GM18907 (cell line): ENCODE measurements around the gene SHISA7.

Experiments
- ATAC-seq: cut with Tn5 transposase; IDR thresholded peaks from one replicate; pipeline ENCODE4 v1.9.1; 2021; ENCODE audit warnings: mild to moderate bottlenecking, moderate library complexity; ENCODE audit not compliant: unreplicated experiment

SHISA7 gene

DNA sequence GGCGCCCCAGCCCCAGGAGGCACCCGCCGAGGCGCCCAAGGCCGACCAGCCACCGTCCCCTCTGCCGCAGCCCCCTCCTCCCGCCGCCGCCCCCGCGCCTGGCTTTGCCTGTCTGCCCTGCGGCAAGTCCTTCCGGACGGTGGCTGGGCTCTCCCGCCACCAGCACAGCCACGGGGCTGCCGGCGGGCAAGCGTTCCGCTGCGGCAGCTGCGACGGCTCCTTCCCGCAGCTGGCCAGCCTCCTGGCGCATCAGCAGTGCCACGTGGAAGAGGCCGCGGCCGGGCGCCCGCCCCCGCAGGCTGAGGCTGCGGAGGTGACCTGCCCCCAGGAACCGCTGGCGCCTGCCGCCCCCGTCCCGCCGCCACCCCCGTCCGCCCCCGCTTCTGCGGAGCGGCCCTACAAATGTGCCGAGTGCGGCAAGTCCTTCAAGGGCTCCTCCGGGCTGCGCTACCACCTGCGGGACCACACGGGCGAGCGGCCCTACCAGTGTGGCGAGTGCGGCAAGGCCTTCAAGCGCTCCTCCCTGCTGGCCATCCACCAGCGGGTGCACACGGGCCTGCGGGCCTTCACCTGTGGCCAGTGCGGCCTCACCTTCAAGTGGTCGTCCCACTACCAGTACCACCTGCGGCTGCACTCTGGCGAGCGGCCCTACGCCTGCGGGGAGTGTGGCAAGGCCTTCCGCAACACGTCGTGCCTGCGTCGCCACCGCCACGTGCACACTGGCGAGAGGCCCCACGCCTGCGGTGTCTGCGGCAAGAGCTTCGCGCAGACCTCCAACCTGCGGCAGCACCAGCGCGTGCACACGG, 39.3 kb upstream of the SHISA7 start:
- ATAC-seq, result no peak

DNA sequence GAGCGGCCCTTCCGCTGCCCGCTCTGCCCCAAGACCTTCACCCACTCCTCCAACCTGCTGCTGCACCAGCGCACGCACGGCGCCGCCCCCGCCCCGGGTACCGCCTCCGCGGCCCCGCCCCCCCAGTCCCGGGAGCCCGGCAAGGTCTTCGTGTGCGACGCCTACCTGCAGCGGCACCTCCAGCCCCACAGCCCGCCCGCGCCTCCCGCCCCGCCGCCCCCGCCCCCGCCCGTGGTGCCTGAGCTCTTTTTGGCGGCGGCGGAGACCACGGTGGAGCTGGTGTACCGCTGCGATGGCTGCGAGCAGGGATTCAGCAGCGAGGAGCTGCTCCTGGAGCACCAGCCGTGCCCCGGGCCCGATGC, 38.7 kb upstream of the SHISA7 start:
- ATAC-seq, result no peak

DNA sequence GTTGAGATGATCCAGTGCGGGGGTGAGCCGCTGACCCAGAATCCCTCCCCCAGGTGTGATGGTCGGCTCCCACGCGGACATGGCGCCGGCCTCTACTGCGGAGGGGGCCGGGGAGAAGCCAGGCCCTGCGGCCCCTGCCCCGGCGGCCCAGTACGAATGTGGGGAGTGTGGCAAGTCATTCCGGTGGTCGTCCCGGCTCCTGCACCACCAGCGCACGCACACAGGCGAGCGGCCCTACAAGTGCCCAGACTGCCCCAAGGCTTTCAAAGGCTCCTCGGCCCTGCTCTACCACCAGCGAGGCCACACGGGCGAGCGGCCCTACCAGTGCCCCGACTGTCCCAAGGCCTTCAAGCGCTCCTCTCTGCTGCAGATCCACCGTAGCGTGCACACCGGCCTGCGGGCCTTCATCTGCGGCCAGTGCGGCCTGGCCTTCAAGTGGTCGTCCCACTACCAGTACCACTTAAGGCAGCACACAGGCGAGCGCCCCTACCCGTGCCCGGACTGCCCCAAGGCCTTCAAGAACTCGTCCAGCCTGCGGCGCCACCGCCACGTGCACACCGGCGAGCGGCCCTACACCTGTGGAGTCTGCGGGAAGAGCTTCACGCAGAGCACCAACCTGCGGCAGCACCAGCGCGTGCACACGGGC, 38.2 kb upstream of the SHISA7 start:
- ATAC-seq, result no peak

DNA sequence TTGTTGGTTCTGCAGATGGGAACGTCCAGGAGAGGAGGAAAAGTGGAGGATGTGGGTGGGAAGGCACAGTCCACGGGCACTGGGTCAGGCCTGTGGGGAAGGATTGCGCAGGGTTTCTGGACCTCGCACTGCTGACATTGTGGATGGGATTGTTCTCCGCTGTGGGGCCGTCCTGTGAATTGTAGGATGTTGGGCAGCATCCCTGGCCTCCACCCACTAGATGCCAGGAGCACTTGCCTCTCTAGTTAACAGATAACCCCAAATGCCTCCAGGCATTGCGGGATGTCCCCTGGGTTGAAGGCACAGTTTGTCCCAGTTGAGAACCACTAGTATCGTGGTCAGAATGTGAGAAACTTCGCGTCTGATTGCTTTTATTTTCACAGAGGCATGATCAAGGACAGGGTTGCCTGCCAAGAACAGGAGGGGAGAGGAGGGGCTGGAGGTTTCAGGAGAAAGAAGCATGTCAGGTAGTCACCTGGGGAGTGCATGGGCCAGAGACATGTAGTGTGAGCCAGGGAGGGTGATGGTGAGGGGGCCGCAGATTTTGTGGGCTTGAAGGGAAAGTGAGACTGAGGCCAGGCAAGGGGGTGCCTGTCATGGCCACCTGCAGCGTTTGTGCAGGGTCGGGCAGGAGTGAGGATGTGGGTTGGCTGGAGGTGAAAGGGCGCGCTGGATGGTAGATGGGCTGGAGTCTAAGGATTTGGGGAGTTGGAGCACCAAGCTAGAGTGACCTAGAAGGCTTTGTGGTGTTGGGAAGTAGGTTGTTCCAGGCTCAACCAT, 36.5 kb upstream of the SHISA7 start:
- no peak for ATAC-seq

DNA sequence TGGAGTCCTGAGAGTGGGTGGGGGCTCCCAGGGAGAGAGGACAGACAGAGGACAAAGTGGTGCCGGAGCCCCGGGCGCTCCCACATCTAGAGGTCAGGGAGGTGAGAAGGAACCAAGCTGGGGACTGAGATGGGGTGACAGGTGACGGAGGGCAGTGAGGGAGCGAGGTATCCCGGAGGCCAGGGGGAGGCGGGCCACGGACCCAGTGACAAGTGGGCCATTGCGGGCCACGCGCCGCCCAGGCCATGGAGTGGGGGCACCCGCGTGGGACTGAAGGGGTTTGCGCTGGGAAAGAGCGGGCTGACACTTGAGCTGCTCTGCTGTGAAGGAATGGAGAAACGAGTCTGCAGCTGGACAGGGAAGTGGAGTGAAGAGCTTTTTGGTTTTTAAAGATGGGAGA, 35.9 kb upstream of the SHISA7 start:
- ATAC-seq, result no peak

DNA sequence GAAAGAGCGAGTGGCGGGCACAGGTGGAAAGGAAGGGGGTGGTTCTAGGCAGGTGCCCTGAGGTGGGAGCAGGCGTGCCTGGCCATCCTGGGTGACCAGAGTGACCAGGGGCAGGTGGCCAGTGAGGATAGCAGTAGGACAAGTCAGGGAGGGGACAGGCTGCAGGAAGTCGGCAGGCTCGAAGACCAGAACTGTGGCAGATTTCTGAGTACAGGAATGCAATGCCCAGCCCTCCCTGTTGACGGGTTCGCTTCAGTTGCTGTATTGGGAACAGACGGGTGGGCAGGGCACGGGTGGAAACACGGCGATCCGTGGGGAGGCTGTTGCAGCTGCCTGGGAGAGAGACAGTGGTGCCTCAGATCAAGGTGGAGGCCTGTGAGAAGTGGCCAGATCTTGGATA, 35.3 kb upstream of the SHISA7 start:
- ATAC-seq, result no peak

DNA sequence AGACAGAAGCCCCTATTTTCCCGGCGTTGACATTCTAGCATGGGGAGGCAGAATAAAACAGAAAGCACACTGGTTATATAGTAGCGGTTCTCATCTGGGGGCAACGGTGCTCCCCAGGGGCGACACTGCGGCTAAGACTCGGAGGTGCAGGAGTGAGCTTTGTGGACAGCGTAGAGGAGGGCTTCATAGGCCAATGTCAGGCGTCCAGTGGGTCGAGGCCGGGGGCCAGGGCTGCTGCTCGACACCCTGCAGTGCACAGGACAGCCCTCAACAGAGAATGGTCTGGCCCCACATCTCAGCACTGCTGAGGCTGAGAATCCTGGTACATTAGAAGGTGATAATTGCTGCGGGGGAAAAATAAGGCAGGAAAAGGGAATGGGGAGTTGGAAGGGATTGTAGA, 34.8 kb upstream of the SHISA7 start:
- ATAC-seq, result no peak

DNA sequence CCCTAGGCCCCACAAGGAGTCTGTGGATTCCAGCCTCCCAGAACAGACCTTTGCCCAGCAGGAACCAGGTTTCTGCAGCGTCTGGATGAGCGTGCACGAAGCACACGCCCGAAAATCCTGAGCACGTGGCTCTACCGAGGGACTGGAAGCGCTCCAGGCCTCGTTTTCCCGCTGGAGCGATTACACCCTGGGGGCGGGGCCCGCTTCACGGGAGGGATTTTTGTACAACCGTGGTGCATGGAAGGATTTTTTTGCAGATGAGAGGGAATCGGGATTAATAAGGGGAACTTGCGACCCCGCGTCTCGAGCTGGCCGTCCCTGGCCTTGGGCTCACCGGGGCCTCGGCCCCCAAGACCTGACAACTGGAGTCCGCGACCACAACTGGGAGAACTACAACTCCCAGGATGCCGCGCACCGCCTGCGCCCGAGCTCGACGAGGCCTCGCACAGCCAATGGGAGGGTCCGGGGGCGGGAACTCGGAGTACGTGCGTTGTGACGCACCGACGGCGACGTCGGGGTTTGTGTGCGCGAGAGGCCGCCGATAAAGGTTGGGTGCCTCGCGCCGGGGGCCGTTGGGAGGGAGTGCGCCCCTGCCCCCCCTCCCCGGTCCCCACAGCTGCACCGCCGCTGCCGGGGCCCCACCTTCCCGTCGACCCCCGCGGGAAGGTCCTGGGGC, 33.1 kb upstream of the SHISA7 start, which contains the start of gene ZNF628:
ZNF628 (plus strand) TSS at position 518 of the 676 bp plus-strand sequence. CDS start 3,294 bp downstream, outside the sequence.
- ATAC-seq, result peak; percentile 88

DNA sequence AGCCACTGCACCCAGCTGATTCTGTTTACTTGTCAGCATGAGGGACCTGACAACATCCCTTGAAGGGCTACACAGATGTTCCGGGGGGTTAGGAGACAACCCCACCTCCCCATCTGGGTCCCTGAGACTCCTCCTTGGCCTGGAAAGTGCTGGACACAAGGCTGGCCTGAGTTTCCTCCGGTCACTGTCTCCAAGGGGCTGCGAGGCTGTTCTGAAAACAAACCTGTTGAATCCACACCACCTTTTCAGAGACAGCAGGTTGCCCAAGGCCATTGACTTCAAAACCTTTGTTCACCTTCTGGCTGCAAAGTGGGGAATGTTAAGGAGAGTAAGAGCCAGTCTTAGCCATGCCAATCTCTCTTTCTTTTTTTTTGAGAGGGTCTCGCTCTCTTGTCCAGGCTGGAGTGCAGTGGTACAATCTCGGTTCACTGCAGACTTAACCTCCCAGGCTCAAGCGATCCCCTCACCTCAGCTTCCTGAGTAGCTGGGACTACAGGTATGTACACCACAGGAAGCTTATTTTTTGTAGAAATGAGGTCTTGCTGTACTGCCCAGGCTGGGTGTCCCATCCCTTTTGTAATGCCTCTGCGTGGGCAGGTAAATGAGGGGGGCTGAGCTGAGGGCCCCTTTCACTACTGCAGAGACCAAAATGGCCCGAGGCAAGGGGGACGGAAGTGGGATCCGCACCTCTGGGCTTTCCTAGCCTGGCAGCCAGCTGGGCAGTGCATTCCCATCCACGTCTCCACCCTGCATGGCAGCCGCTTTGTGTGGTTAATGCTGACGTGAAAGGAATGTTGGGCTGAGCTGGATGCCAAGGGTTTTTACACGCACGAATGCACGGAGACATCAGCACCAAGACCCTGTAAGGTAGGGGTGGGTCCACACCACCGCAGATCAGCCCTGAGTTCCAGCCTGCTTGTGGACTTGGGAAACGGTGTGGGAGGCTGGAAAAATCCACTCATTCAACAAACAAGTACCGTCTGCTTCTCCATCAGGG, 31.5 kb upstream of the SHISA7 start:
- ATAC-seq, result no peak

DNA sequence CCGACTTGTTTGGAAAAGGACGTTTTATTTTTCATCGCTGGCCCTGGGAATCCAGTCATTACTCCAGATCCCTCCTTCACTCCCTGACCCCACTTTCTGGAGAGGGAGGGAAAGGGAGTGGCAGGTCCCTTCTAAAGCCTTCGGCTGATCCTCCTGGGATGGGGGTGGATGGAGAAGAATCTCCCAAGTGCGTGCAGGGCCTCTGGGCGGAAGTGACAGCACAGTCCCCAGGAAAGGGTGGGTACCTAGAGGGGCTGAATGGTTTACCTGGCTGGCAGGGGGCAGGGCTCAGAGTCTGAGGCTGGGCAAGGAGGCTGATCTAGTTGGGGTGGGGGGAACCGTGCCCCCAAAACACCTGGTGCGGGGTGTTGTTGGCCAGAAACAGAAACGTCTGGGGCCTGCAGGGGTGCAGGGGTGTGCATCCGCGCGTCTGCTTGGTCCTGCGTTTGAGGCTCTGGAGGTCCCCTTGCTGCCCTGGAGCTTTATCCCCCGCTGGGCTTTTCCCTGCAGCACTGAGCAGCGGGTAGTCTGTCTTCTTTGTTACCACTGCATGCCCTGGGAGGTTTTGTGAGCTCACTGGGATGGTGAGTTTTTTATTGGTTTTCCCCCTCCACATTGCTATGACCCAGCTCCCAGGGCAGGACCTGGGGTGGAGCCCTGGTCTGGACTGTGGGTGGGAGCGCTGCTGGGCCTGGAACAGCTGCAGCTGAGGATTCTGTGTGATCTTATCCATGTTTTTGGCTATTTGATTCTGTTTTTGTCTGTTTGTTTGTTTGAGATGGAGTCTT, 30.3 kb upstream of the SHISA7 start:
- ATAC-seq, result no peak

DNA sequence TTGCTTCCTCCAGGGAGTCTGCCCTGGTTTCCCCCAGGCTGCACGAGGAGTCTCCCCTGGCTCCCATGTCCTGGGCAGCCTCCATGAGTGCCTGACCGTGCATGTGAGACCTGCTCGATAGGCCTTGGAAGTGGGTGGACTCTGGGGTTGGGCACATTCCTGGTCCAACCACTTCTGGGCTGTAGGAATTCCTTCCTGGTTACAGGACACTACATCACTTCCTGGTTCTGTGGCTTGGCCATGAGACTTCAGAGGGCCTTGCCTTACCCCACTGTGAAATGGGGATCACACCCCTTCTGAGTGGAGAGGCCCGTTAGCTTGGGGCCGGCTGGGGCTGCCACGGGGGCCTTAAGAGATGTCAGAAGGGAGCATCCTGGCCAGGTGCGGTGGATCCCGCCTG, 29.4 kb upstream of the SHISA7 start:
- no peak for ATAC-seq

DNA sequence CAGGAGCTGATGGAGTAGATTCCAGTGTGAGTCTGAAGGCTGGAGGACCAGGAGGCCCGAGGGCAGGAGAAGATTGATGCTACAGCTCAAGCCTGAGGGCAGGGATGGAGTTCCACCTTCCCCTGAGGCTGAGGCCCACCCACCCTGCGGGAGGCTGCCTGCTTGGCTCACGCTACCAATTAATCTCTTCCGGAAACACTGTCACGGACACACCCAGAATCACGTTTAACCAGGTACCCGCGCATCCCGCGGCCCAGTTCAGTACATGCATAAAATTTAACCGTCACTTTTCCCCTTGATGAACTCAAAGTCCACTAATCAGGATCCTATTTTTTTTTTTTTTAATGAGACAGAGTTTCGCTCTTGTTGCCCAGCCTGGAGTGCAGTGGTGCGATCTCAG, 28.2 kb upstream of the SHISA7 start:
- ATAC-seq, result no peak

DNA sequence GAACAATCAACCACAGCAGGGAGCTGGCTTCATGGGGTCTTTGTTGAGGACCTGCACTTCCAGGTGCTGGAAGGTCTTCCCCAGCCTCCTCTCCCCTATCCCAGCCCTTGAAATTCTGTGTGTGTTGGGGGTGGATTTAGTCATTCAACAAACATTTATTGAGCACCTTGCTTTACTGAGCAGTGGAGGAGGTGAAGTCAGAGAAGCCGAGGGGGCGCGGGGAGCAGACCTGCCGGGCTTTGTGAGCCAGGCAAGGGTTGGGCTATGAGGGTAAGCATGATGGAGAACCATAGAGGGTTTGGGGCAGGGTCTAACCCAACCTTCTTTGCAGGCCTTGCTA, 24.9 kb upstream of the SHISA7 start:
- no peak for ATAC-seq

DNA sequence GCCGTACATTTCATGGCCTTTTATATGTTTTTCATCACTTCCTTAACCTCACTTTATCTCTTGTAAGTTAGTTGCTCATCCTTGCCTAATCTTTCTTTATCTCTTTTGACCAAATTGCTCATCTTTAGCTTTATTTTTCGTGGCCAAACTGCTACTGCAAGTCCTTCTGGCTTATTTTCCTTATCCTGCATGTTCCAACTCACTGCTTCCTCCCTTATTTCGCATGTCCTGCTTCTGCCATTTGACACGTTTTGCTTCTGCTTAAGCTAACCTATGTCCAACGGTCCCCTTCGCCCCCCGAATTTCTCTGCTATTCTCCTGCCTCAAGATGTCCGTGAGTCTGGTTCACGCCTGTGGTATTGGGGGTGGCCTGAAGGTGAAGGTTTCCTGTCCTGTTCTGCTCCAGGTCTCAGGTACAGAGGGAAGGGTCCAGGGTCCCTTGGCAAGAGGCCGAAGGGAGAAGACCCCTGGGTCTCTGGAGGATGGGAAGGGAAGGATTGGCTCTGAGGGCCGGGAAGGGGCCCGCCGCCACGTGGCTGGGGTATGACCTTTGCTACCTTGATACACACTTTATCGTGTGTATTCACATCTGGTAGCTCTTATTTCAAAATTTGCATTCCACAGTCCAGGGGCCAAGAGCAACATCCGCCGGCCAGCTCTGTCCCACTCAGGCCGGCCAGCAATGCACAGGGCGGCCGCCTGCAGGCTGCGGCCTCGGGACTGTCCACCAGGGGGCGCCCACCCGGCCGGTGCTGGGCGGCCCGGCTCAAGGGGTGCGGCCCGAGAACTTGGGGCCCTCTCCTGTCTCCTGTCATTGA, 24.3 kb upstream of the SHISA7 start:
- peak; percentile 52 for ATAC-seq

DNA sequence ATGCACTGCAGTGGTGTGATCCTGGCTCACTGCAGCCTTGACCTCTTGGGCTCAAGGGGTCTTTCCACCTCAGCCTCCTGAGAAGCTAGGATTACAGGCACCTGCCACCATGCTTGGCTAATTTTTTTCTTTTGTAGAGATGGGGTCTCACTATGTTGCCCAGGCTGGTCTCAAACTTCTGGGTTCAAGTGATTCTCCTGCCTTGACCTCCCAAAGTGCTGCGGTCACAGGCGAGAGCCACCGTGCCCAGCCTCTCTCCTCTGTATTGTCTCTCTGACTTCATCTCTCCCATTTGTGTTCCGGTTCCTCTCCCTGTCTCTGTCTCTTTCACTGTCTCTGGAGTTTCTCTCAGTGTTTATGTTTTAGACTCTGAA, 23.1 kb upstream of the SHISA7 start:
- ATAC-seq, result no peak

DNA sequence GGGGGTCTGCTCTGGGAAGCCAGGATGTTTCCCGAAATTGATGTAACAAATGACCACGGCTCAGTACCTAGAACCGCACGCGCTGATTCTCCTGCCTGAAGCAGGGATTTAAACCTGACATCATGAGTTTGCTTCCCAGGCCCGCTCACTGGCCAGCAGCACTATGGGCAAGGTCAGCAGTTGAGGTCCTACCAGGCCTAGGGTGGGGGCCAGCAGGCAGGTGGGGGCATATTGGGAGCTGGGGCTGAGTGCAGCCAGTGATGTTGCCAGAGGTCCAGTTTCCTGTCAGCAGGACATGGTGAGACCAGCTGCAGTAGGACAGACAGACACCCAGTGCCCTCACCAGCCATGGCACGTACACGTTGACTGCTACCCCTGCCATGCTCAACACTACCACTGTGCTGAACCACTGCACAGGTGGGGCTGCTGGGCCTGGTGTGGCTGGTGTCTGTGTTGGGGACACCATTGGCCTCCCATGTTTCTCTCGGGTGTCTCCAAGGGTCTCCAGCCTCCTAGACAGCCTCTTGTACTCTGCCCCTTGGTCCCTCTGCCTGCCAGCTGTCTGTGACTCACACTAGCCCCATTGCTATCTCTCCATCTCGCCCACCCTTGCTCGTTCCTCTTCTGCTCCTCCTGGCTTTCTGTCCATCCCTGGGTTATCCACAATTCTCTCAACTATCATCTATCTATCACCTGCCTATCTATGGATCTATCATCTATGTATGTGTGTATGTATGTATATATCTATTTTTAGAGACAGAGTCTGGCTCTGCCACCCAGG, 22.6 kb upstream of the SHISA7 start:
- no peak for ATAC-seq

DNA sequence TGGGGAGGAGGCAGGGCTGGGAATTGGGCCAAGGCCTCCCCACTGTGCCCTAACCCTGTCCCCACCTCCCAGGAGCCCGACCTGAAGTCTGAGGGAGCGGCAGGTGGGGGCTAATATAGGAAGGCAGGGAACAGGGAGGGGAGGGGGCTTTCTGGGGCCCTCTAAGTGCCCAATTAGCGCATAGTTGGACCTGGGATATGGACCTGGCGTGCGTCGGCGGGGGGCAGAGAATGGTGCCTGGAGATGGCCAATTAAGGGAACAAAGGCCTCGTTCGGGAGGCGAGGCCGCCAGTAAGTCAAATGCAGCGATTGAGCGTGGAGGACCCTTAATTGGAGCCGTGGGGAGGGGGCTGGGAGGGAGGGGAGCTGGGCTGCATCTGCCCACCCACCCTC, 21.6 kb upstream of the SHISA7 start, which contains the start of gene C19orf85:
C19orf85 (minus strand) TSS at position 90 of the 393 bp plus-strand sequence. CDS start 197 bp downstream, outside the sequence.
- ATAC-seq, result no peak
